A549 (cell line): ENCODE data around the gene UGT1A9. TPM values are rescaled to one million over a fixed set of nuclear protein-coding genes. Genes with fewer than 3 reads are reported as not detected.
A peak's percentile ranks its signal among the peaks of the same experiment; 100 is the strongest.
"Not testable (repeated sequence)": the region's sequence is repeated elsewhere in the genome, so short reads cannot be mapped to it uniquely, and the experiment has no call there.

Experiments
- ATAC-seq, 2 experiments: fragments of 200-7000 bp in 1 of 2; fragments of >200 bp in 1 of 2; cut with Nextera tagmentation in 1 of 2; cut with Tn5 transposase in 1 of 2; 3 replicates each; pipeline versions ENCODE4 v1.8.0 to v1.9.1; 2018 to 2020; ENCODE audit warnings: mild to moderate bottlenecking in 1 of 2, moderate library complexity in 1 of 2
- CTCF ChIA-PET: fragments of 300-600 bp; sonication (Branson Sonifier 250); formaldehyde crosslinking; extraction: SDS; loops from one replicate; lab custom pipeline; 2021; ENCODE audit warnings: antibody characterized with exemption, inconsistent platforms; lab: Yijun Ruan, JAX
- POLR2A ChIA-PET: fragments of 350-600 bp; formaldehyde crosslinking; extraction: SDS; loops from one replicate; lab custom pipeline; 2021; ENCODE audit warnings: antibody characterized with exemption, inconsistent platforms; lab: Yijun Ruan, JAX
- DNase-seq, 2 experiments: peaks; one replicate each; pipeline versions ENCODE4 v3.0.0 to v3.0.0-alpha.2; 2011 to 2016; ENCODE audit warnings: low read depth in 1 of 2, low spot score in 1 of 2
- FAIRE-seq: peaks from 2 replicates; lab custom pipeline; 2011; peaks lifted over from hg19 to GRCh38; lab: Jason Lieb, UNC
- H3K27ac ChIP-seq, 2 experiments: fragments of >200 bp; sonication (Bioruptor Twin); formaldehyde crosslinking; 3 replicates each; pipeline ENCODE4 v1.5.1; 2016 to 2017
- H3K4me1 ChIP-seq: fragments of >200 bp; sonication (Bioruptor Twin); formaldehyde crosslinking; 3 replicates; pipeline ENCODE4 v1.6.1; 2016
- H3K4me2 ChIP-seq: fragments of >200 bp; sonication (Bioruptor Twin); formaldehyde crosslinking; 3 replicates; pipeline ENCODE4 v1.6.1; 2016
- H3K4me3 ChIP-seq: fragments of >200 bp; sonication (Bioruptor Twin); formaldehyde crosslinking; 3 replicates; pipeline ENCODE4 v1.5.1; 2016
- H3K9me3 ChIP-seq: fragments of >200 bp; sonication (Bioruptor Twin); formaldehyde crosslinking; 3 replicates; pipeline ENCODE4 v1.6.1; 2016
- ATOH8 ChIP-seq: fragments of 250-450 bp; sonication (Bioruptor Pico); IDR thresholded peaks from 2 replicates; pipeline ENCODE4 v1.5.0; 2020; ENCODE audit warnings: low read depth, mild to moderate bottlenecking, moderate library complexity
- BCL3 ChIP-seq: fragments of >200 bp; sonication (Bioruptor Twin); formaldehyde crosslinking; IDR thresholded peaks from 3 replicates; pipeline ENCODE4 v1.6.1; 2016
- CHD4 ChIP-seq: fragments of 200-600 bp; sonication (generic); IDR thresholded peaks from 2 replicates; pipeline ENCODE4 v1.6.1; 2016; ENCODE audit warnings: antibody characterized with exemption, mild to moderate bottlenecking, borderline replicate concordance
- E2F6 ChIP-seq: IDR thresholded peaks from 2 replicates; pipeline ENCODE4 v1.6.1; 2012; ENCODE audit warnings: low read depth, borderline replicate concordance
- ELK1 ChIP-seq: fragments of 150-350 bp; IDR thresholded peaks from 2 replicates; pipeline ENCODE4 v1.6.1; 2014; ENCODE audit warnings: low read depth, mild to moderate bottlenecking, low read length
- JUNB ChIP-seq: fragments of >200 bp; sonication (Bioruptor Twin); formaldehyde crosslinking; IDR thresholded peaks from 2 replicates; pipeline ENCODE4 v1.6.1; 2016
- MAX ChIP-seq: IDR thresholded peaks from 2 replicates; pipeline ENCODE4 v1.6.1; 2012
- NPAS2 ChIP-seq: fragments of 250-450 bp; sonication (Bioruptor Pico); IDR thresholded peaks from 2 replicates; pipeline ENCODE4 v1.8.0; 2022; ENCODE audit warnings: mild to moderate bottlenecking, moderate library complexity, borderline replicate concordance
- PBX3 ChIP-seq: IDR thresholded peaks from 2 replicates; pipeline ENCODE4 v1.6.1; 2012
- POLR2AphosphoS2 ChIP-seq: conservative IDR thresholded peaks from 2 replicates; pipeline ENCODE4 v1.6.1; 2012; ENCODE audit warnings: low read length, improper control_type of control experiment, inconsistent platforms
- TP53 ChIP-seq: fragments of 250-450 bp; sonication (Bioruptor Pico); IDR thresholded peaks from 2 replicates; pipeline ENCODE4 v1.5.0; 2021; ENCODE audit warnings: mild to moderate bottlenecking, moderate library complexity
- ZC3H11A ChIP-seq: fragments of 450-650 bp; IDR thresholded peaks from 2 replicates; pipeline ENCODE4 v1.6.1; 2014; ENCODE audit warnings: antibody characterized with exemption, mild to moderate bottlenecking
- ZFP36 ChIP-seq: fragments of 450-650 bp; IDR thresholded peaks from 2 replicates; pipeline ENCODE4 v1.6.1; 2014; ENCODE audit warnings: borderline replicate concordance; ENCODE audit not compliant: partially characterized antibody
- ZSCAN20 ChIP-seq: fragments of 250-450 bp; sonication (Bioruptor Pico); IDR thresholded peaks from 2 replicates; pipeline ENCODE4 v1.8.0; 2022; ENCODE audit warnings: mild to moderate bottlenecking, moderate library complexity
- WGBS: methylation state at CpG from one replicate; pipeline ENCODE4 v1.1.6; 2017; ENCODE audit errors: missing lambda C conversion rate; 5-methylcytosine and 5-hydroxymethylcytosine counted together
- polyA plus RNA-seq, 4 experiments: library from polyadenylated mRNA; depleted of rRNA in 3 of 4; stranded (reverse); fragments of >200 nt; fragmentation: RNase III in 1 of 4; extraction: RNeasy Plus Mini Kit Qiagen cat#74134 plus additional on column Dnase treatment in 1 of 4; gene quantifications; 2 replicates in 3 of 4; 3 replicates in 1 of 4; pipeline ENCODE4 v1.2.3, GENCODE V29; 2011 to 2017

Gene UGT1A9
- polyA plus RNA-seq, 2 of the 4 experiments (the other 2 are of a cell fraction): 11.0 to 13.1 TPM

GRCh38 chr2:233747283-233747544, 75.5 kb downstream of the UGT1A9 start (continued):
- TF ChIP-seq POLR2AphosphoS2: no peak
- TF ChIP-seq ELK1: no peak
- no peak for TF ChIP-seq E2F6
- TF ChIP-seq NPAS2 (CRISPR knock-in tag): no peak

GRCh38 chr2:233750689-233751088, 79.0 kb downstream of the UGT1A9 start:
- H3K4me2 ChIP-seq, H3K4me3 ChIP-seq, FAIRE-seq, CTCF ChIA-PET, POLR2A ChIA-PET, ATAC-seq: not testable (repeated sequence)
- Histone ChIP-seq H3K9me3 (peaks cover 70% of the 10 kb centered on the region), H3K27ac (peak overlapping the region; percentile 91 to 94; a peak in 5 of 6 replicates), H3K4me1 (peaks cover 17% of the 10 kb centered on the region)
- DNase-seq: peak in 1 of 2 experiments; percentile 33
- peak; percentile 55 for TF ChIP-seq ZFP36
- WGBS: 67% methylated on average over 2 of the region's 2 CpGs

- H3K9me3 ChIP-seq: peaks cover 70% of the 10 kb centered on the region
- DNase-seq, ATAC-seq, POLR2A ChIA-PET, H3K4me2 ChIP-seq, H3K4me3 ChIP-seq, FAIRE-seq: not testable (repeated sequence)
- peak overlapping the region; percentile 91 to 94 for H3K27ac ChIP-seq
- WGBS: 69% methylated on average over 2 of the region's 2 CpGs
- CTCF ChIA-PET: interaction anchor here (1.0 to 1.7 kb wide), 3 partner anchors 39 to 303 kb away, joined by 3 to 7 read pairs (median 3); partner anchors contain the start of gene UGT1A5
- H3K4me1 ChIP-seq: peaks cover 17% of the 10 kb centered on the region
Measured at GRCh38 chr2:233751212-233752009, 79.7 kb downstream of the UGT1A9 start.

- ATAC-seq: no peak
- no peak for DNase-seq
- Histone ChIP-seq H3K4me3 (no peak overlapping the region), H3K4me2 (no peak overlapping the region), H3K4me1 (peaks cover 31% of the 10 kb centered on the region), H3K27ac (peak overlapping the region; percentile 91 to 94), H3K9me3 (peaks cover 55% of the 10 kb centered on the region)
- WGBS: 99% methylated on average over 42 of the region's 44 CpGs
- POLR2A ChIA-PET: no interaction called here
- TF ChIP-seq PBX3: no peak
- TF ChIP-seq CHD4: no peak
- no peak for TF ChIP-seq MAX
- TF ChIP-seq ATOH8 (CRISPR knock-in tag): no peak
- TF ChIP-seq BCL3: no peak
- TF ChIP-seq ZC3H11A: no peak
- TF ChIP-seq ZSCAN20 (CRISPR knock-in tag): no peak
- TF ChIP-seq TP53 (CRISPR knock-in tag): no peak
- TF ChIP-seq JUNB: no peak
- CTCF ChIA-PET: interaction anchor here (1.0 kb wide), 1 partner anchor 78 kb away, joined by 3 read pairs; no protein-coding TSS in a partner anchor
- FAIRE-seq: no peak
Measured at GRCh38 chr2:233754872-233755611, 83.3 kb downstream of the UGT1A9 start.
